Glomerular visceral epithelial cell (primary cell): ENCODE data around the gene TPR.

Source experiments
- DNase-seq: peaks from one replicate; pipeline ENCODE4 v3.0.0-alpha.2; 2016; ENCODE audit errors: extremely low spot score

The TPR gene

DNA sequence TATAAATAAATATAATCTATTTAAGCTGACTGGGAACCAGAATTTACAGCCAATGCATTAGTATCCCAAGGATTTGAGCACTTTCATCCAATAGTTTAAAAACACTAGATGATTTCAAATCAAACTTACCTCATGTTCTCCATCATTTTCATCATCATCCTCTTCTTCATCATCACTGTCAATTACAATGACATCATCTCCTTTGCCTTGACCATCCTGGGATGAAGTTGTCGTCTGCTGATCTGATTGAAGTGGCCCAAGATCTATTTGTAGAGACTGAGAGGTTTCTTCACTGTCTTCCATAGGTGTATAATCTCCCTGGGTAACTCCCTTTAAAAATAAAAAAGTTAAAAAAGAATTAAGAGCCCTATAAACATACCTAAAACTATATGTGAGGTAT lies 47.7 kb downstream of the TPR start:
- DNase-seq = no peak

DNA sequence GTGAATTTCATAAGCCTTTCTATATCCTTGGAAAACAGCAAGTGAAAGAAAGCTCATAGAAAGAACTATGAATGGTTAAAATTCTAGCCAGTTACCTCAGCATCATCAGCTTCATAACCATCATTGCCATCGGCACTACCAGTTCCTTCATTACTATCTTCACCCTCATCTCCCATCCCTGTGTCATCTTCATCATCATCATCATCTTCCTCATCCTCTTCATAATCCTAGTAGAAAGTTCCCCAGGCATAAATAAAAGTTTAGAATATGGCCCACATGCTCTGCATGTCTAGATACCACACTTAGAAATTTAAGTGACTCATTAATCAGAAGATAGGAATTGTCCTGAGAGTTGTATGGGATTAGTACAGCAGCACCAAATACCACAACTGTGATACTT lies 49.0 kb downstream of the TPR start:
- no peak for DNase-seq

DNA sequence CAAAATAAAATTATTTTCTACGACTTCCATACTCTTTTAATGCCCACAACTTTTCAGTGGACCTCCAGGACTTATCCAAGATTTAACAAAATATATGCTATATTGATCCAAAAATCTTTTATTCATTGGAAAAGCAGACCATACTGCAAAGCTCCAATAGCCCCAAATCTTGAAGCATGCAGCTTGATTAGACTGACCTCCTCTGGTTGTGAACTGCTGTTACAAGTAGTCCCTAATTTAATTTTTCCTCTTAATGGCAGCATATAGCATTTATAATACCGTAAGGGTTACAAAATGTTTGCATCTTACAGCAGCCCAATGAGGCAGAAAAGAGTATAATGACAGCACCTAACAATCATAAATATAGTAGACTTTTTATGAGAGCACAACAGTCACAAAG lies 49.8 kb downstream of the TPR start:
- DNase-seq = peak; percentile 8

DNA sequence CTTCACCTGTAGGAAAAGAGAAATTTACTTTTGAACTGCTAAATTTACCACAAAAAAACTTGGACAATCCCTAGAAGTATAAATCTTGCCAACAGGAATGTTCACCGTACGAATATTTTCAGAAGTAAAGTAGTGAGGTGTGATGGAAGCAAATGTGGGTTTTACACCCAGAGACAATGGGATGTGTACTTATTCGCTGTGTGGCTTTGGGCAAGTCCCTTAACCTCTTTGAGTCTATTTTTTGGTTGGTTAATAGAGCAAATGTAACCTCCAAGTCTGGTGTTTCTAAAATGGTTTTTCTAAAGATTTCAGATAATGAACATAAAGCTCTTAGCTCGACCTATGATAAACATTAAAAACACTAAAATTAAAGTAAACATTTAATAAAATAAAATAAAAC lies 51.2 kb downstream of the TPR start:
- DNase-seq = no peak

DNA sequence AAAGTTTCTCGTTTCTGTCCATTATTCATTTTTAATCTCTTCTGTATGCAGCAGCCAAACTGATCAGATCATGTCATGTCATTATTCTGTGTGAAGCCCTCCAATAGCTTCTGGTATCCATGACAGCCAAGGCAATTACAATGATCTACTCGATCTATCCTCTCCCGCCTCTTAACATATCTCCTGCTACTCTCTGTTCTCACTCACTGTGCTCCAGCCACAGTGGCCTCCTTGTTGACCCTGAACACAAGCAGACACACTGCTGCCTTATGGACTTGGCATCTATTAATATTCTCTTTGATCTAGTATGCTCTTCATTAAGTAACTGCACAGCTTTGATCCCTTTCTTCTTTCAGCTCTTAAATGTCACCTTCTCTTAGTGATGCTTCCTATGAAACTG lies 59.5 kb downstream of the TPR start:
- DNase-seq = no peak

DNA sequence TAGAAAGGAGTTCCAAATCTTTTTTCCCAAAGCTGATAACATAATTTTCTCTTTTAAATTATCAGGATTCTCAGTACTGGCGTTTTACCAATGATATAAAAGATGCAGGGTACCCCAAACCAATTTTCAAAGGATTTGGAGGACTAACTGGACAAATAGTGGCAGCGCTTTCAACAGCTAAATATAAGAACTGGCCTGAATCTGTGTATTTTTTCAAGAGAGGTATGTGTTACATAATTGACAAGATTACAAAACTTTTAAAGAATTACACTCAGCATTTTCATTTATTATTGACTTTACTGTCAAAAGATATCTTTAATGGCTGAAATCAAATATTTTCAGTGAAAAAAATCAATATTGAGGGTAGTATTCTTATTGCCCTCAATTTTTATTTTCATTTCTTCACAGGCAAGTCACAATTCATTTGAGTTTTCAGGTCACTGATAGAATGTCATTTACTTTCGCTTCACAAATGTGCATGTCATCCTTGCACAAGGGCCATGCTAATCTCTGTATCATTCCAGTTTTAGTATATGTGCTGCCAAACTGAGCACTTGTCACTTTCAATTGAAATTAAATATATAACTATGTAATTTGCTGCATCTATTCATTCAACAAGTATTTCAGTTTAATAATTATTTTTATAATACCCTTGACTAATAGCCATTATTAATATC lies 63.5 kb downstream of the TPR start:
- no peak for DNase-seq

DNA sequence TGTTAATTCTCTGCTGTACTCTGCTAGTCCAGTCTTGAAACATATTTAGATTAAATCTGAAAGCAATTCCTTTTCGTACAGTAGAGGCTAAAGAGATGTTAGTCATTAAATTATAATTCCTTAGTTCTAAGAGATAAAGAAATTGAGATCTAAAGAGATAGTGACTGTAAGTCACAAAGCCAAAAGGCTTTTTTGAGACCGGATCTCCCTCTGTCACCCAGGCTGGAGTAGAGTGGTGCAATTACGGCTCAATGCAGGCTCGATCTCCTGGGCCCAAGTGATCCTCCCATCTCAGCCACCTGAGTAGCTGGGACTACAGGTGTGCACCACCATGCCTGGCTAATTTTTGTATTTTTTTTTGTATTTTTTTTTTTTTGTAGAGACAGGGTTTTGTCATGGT lies 64.7 kb downstream of the TPR start:
- no peak for DNase-seq

DNA sequence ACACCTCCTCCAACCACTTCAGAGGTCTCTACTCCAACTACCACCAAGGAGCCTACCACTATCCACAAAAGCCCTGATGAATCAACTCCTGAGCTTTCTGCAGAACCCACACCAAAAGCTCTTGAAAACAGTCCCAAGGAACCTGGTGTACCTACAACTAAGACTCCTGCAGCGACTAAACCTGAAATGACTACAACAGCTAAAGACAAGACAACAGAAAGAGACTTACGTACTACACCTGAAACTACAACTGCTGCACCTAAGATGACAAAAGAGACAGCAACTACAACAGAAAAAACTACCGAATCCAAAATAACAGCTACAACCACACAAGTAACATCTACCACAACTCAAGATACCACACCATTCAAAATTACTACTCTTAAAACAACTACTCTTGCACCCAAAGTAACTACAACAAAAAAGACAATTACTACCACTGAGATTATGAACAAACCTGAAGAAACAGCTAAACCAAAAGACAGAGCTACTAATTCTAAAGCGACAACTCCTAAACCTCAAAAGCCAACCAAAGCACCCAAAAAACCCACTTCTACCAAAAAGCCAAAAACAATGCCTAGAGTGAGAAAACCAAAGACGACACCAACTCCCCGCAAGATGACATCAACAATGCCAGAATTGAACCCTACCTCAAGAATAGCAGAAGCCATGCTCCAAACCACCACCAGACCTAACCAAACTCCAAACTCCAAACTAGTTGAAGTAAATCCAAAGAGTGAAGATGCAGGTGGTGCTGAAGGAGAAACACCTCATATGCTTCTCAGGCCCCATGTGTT lies 66.6 kb downstream of the TPR start:
- no peak for DNase-seq

DNA sequence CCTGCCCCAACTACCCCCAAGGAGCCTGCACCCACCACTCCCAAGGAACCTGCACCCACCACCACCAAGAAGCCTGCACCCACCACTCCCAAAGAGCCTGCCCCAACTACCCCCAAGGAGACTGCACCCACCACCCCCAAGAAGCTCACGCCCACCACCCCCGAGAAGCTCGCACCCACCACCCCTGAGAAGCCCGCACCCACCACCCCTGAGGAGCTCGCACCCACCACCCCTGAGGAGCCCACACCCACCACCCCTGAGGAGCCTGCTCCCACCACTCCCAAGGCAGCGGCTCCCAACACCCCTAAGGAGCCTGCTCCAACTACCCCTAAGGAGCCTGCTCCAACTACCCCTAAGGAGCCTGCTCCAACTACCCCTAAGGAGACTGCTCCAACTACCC lies 67.6 kb downstream of the TPR start:
- DNase-seq = no peak

DNA sequence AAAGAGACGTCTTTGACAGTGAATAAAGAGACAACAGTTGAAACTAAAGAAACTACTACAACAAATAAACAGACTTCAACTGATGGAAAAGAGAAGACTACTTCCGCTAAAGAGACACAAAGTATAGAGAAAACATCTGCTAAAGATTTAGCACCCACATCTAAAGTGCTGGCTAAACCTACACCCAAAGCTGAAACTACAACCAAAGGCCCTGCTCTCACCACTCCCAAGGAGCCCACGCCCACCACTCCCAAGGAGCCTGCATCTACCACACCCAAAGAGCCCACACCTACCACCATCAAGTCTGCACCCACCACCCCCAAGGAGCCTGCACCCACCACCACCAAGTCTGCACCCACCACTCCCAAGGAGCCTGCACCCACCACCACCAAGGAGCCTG lies 68.5 kb downstream of the TPR start:
- DNase-seq = no peak

DNA sequence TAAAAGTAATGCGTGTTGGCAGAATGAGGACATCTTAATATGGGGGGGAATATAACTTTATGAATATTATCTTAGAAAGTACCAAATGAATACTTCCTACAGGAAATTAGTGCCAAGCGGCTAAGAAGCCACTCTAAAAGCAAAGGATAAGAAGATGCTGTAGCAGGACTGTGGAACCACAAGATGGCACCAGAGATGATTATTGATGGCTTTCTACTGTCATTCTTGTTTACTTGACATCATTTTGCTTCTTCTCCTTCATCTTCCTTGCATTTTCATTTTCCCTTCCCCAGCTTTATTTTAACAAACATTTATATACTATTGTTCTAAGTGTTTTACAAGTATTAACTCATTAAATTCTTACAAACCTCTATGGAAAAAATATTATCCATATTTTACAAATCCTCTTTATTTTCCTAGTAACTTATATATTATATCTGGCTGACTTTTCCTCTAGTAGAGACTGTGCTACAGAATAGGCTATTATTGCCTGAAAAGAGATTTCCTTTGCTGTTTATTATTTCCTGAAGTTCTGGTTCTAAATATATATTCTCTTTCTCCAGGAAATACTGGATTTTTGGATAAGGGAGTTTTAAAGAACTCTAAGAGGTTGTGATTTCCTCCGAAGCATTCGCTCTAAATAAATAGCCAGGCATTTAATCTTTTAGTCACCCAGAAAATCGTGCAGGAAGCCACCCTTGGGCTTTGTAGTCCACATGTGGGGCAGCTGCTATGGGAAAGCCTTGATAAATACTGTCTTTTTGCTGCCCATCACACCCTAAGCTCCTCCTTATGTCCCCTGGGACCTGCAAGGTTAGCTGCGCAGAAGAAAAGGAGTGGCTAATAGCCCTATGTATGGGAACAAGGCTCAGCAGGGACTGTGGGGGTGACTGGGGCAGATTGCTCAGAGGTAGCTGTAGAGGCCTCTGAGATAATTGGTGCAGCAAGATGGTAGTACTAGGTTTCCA lies 69.8 kb downstream of the TPR start:
- DNase-seq = peak; percentile 37

DNA sequence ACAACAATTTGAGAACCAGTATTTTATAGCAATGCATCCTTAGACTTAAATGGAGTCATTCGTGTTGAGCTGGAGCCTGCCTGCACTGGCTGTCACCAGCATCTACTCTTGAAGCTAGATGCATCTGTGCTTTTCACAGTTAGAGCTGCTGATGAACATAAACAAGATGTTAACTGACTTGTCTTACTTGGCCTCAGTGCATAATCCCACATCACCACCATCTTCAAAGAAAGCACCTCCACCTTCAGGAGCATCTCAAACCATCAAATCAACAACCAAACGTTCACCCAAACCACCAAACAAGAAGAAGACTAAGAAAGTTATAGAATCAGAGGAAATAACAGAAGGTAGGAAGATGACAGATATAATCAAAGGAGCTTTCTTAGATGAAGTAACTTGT lies 71.1 kb downstream of the TPR start:
- DNase-seq = no peak

DNA sequence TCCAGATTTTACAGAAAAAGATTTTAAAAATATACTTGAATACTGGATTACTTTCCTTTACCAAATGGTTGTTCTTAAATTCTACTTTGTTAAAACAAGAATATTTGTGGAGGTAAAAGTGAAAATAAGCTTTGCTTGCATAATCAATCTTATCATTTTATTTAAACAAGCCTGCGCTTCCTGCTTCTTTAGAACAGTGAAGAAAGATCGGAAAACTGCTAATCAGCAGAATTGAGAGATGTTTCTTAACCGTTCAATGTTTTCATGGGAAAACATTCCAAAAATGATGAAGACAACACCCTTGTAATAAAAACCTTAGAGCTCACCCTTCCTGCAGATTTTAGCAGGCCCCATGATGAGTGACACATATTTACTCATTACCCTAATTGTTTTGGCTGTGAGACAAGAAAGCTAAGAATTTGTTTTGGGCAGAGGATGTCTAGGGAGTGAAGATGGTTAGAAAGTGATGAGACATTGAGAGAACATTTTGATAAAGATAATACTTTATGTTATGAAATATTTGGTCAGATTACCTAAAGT lies 72.6 kb downstream of the TPR start:
- no peak for DNase-seq

DNA sequence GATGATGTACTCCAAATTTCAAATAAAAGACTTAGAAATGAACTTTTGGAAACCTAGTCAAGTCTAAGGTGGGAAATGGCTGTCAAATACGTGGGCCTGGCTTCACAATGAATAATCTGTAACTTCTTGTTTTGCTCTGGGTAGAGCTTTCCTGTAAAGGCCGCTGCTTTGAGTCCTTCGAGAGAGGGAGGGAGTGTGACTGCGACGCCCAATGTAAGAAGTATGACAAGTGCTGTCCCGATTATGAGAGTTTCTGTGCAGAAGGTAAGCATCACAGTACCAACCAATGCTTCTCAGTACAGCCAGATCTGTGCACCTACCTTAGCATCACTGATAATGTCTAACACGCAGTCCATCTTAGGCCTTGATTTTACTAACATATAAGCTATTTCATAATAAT lies 73.6 kb downstream of the TPR start:
- no peak for DNase-seq

DNA sequence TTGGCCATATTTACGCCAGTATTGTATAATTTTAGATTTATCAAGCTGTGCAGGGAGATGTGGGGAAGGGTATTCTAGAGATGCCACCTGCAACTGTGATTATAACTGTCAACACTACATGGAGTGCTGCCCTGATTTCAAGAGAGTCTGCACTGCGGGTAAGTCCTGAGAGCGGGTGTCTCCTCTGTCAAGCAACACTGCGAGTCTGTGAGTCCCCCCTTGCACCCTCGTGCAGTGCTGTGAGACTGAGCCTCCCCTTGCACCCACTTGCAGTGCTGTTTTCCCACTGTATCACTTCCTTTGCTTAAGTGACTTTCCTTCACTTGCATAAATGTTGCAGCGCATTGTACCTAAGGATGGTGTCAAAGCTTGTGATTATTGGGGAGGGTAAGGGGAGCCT lies 75.0 kb downstream of the TPR start:
- no peak for DNase-seq

DNA sequence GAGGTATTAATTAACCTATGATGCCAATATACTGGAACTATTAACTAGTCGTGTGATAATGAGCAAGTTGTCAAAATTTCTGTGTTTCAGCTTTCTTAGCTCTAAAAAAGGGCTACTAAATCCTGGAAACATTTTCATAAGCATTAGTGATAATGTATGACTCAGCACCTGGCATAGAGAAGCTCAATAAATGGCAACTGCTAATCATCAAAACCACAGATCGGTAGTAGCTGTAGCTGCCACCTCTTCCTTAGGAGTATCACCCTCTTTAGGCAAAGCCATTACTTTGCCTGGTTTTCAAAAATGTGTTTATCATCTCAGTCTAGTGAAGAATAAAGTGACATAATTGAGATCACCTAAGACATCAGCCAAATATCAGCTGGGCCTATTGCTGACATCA lies 75.5 kb downstream of the TPR start:
- DNase-seq = no peak

DNA sequence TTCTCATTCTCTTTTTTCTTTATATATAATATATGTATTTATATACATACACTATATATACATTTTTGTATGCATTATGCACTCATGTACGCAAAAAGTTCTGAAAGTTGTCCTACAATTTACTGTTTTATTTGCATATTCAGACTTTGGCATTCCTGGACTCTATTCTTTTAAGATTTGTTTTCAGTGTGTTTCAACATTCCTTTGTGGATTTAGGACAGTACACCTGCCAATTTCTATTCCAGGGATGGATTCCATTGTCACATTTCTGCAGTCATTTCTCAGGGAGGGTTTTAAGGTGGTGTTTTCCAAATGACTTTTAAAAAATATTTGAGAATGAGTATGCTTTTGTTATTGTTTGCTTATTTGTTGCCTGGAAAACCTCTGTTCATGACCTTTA lies 76.2 kb downstream of the TPR start:
- no peak for DNase-seq

DNA sequence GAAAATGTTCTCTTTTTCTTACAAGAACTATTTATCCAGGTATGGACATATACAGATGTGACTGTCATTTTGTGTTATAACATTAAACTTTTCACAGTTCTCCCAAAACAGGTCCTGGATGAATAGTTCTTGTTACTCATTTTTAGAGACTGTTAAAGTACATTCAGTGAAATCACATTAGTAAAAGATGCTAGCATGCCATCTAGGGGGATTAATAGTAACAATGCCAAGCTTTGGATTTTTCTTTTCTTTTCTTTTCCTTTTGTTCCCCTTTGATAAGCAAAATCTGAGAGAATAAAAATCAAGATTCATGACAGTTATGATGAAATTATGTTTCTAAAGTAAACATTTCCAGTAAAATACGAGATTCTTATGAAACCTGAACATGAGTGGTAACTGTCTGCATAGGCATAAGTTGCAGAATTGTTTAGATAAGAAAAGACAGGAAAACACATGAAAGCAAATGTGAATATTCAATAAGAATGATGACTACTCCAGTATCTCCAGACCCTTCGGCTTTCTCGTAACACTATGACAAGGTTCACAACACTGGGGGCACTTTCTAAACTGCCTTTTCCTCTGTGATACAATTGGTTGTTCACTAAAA lies 77.5 kb downstream of the TPR start:
- DNase-seq = no peak

DNA sequence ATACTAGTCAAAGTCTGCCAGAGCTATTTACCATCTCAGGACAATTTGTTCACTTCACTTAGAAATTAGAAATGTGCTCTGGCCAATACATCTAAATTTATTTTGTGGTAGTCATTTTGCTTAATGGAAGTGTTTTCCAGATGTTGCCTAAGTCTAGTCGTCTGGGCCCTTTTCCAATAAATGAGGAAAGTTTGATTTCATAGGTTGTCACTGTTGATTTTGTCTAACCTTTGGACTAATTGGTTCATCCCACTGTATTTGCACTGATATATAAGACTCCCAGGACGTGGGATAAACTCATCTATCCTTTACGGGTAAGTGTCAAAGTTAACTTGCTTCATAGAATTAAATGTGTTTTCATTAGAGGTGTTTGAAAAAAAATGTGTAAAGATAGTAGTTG lies 79.1 kb downstream of the TPR start, which contains the start of gene PRG4:
PRG4 (plus strand) TSS at position 300 of the 400 bp plus-strand sequence.
- DNase-seq = no peak

DNA sequence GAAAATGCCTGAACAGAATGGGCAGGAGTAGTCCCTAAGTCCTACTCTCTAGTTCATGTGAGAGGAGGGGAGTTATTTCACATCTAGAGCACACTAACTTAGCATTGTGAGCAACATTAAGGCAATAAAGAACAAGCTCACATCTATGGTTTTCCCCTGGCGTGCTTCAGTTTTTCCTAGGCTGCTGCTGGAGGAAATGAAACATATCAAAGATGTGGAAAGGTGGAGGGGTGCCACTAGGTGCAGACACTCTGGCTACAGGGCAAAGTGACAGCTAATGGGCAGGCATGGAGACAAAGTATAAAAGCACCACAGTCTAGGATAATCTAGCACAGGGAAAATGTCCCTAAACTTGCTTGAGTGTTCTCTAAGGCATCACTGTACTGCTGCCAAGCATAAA lies 82.2 kb downstream of the TPR start:
- no peak for DNase-seq

DNA sequence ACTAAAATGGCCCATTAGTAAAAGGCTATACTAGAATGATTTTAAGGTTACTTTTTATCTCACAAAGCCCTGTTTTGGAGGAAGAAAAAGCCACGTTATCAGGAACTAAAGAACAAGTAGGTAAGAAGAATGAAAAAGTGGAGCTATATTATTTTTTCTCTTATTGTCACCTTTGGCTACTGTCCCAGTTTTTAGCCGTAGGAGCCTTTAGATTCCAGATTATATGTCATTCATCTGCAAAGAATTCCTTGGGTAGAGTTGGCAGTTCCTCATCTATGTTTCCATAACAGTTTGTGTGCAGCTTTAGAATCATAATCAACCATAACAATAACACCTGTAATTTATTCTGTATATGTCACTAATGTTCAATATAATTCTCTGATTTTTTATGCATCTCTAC lies 83.8 kb downstream of the TPR start:
- no peak for DNase-seq
